Dermis lymphatic vessel endothelial cell (primary cell): ENCODE data around the gene CHP2. TPM values are rescaled to one million over a fixed set of nuclear protein-coding genes. Genes with fewer than 3 reads are reported as not detected.

Experiments used
- total RNA-seq: library from RNA; depleted of rRNA; stranded (reverse); fragments of >200 nt; gene quantifications from 2 replicates; pipeline ENCODE4 v1.2.1, GENCODE V29; 2014

Gene CHP2
- not detected in 2 replicates for total RNA-seq

DNA sequence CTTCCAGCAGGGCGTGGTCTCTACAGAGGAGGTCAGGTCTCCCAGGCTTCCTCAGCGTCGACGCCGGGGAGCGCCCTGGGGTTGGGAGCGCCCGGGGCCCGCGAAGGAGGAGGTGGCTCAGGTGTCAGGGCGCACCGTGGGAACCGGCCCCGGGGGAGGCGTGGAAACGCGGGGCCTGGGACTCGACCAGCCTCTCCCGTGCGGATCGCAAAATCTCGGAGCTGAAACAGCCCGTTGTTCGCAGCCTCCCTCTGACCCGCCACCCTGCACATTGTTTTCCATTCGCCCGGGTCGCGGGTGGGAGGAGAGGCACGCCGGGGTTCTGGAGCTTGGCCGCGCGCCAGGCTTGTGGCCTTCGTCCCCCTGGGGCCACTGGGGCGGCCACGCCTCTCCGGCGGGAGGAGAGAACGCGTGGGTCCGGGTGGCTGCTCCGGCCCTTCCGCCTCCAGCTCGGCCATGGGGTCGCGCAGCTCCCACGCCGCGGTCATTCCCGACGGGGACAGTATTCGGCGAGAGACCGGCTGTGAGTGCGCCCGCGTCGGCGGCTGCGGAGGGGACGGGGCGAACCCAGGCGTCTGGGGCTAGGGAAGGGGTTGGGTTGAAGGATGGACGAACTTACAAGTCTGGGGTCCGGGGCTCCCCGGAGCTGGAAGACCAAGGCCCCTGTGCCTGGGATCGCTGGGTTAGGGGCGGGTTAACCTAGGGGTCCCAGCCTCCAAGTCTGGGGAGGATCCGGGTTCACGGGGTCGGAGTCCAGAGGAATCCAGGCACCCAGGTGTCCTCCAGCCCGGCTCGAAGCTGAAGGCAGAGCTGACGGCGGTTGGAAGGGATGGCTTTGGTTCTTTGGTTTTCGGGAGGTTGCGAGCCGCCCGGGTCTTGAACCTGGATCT is at the start of gene CHP2:
Gene CHP2, plus strand, starts transcription at position 433 of the 890 bp plus-strand sequence. Its CDS starts 24 bp downstream, at position 457.

GRCh38 chr16:23712976-23713375 is 41.9 kb upstream of the CHP2 start, which contains the start of gene ERN2:
TSS of gene ERN2 (minus strand) at chr16:23713222. CDS start at chr16:23713187, 35 bp downstream.

Other genes with a start within 250 kb of the CHP2 start
- gene GGA2, start 244.5 kb upstream of the CHP2 start, total RNA-seq: 26.7 and 29.4 TPM in 2 replicates
- 12.9 and 15.5 TPM in 2 replicates for gene EARS2, start 197.7 kb upstream of the CHP2 start, total RNA-seq
- 54.8 and 56.6 TPM in 2 replicates for gene UBFD1, start 197.3 kb upstream of the CHP2 start, total RNA-seq
- gene NDUFAB1, start 158.7 kb upstream of the CHP2 start, total RNA-seq: 136 and 137 TPM in 2 replicates
- gene PALB2, start 113.7 kb upstream of the CHP2 start, total RNA-seq: 6.6 and 6.8 TPM in 2 replicates
- 45.5 and 60.2 TPM in 2 replicates for gene DCTN5, start 113.6 kb upstream of the CHP2 start, total RNA-seq
- 3.7 and 4.7 TPM in 2 replicates for gene PLK1, start 76.1 kb upstream of the CHP2 start, total RNA-seq
- not detected in 2 replicates for gene ERN2, start 41.8 kb upstream of the CHP2 start, total RNA-seq
- not detected in 2 replicates for gene PRKCB, start 81.0 kb downstream of the CHP2 start, total RNA-seq